ENCODE results near the gene P3H2.

Gene P3H2

DNA sequence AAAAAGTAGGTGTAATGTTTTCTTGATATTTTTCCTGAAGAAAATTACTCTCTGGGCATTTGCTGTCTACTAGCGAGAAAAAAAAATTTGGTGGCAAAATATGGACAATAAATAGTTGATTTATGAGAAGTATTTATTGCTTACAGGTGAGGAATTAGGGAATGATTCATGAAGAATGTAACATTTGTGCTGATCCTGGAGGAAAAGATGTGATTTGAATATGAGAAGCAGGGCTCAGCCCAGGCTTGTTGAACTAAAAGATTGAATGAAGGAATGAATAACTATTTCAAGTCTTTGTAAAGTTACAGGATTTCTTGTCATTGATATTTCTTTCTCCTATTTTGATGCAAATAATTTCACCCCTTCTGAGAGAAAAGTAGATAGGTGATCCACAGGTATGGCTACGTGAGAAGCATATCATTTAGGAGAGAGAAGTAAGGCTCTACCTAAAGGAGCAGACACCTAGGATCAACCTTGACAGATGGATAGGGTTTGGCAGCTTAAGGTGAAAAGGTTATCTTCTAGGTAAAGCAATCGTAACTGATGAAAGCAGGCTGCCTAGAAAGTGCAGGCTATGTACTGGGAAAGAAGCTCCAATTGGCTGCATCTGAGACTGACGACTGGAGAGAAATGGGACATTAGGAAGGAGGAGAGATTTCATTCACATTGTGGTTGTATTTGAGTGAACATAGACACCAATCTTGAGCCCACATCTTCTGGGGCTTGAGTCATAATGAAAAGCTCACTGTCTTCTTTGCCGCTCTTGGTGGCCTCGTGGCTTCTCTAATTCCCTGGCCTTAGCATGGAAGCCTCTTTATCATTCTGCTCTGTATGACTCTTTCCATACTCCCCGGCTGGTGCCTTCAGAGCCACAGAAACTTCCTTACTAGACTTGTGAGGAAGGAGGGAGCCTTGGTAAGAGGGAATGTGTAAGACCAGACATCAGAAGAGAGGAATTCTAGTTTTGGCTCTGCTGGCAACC is 106.5 kb downstream of the P3H2 start:
- TF ChIP-seq, protein P1, sequence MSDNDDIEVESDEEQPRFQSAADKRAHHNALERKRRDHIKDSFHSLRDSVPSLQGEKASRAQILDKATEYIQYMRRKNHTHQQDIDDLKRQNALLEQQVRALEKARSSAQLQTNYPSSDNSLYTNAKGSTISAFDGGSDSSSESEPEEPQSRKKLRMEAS (IDR thresholded peaks at IDR 0.05; ENCODE audit: low read depth, low read length), result no peak
- TF ChIP-seq, protein P2, sequence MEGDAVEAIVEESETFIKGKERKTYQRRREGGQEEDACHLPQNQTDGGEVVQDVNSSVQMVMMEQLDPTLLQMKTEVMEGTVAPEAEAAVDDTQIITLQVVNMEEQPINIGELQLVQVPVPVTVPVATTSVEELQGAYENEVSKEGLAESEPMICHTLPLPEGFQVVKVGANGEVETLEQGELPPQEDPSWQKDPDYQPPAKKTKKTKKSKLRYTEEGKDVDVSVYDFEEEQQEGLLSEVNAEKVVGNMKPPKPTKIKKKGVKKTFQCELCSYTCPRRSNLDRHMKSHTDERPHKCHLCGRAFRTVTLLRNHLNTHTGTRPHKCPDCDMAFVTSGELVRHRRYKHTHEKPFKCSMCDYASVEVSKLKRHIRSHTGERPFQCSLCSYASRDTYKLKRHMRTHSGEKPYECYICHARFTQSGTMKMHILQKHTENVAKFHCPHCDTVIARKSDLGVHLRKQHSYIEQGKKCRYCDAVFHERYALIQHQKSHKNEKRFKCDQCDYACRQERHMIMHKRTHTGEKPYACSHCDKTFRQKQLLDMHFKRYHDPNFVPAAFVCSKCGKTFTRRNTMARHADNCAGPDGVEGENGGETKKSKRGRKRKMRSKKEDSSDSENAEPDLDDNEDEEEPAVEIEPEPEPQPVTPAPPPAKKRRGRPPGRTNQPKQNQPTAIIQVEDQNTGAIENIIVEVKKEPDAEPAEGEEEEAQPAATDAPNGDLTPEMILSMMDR (IDR thresholded peaks at IDR 0.05; ENCODE audit: low read depth, low read length), result no peak
- no peak overlapping the region for H3K4me3 ChIP-seq (ENCODE audit: low read depth, low read length)
- no peak for DNase-seq (ENCODE audit: low read depth)

DNA sequence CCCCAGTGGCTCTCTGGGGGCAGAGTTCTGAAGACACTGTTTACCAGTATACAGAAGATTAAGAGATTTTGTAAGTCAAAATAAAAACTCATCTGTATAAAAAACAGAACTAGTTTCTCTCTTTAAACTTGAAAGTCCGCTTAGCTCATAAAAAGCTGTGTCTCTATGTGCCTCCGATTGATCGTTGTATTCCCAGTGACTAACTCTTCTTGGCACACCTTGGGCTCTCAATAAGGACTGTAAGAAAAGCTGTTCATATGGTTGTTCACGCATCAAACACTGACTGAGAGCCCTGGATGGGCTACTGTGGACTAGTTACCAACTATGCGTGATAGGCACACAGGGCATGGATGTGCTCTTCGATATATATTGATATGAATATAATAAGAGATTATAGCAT is 107.9 kb downstream of the P3H2 start:
- DNase-seq (ENCODE audit: low read depth), result no peak
- TF ChIP-seq MYC (IDR thresholded peaks at IDR 0.05; ENCODE audit: low read depth, low read length), result no peak
- TF ChIP-seq, protein P1 (IDR thresholded peaks at IDR 0.05; ENCODE audit: low read depth, low read length), result no peak
- no peak for TF ChIP-seq POLR2A (IDR thresholded peaks at IDR 0.05; ENCODE audit: extremely low read depth, insufficient read length)
- TF ChIP-seq, protein P2 (IDR thresholded peaks at IDR 0.05; ENCODE audit: low read depth, low read length), result no peak
- H3K4me3 ChIP-seq (ENCODE audit: low read depth, low read length), result no peak overlapping the region

DNA sequence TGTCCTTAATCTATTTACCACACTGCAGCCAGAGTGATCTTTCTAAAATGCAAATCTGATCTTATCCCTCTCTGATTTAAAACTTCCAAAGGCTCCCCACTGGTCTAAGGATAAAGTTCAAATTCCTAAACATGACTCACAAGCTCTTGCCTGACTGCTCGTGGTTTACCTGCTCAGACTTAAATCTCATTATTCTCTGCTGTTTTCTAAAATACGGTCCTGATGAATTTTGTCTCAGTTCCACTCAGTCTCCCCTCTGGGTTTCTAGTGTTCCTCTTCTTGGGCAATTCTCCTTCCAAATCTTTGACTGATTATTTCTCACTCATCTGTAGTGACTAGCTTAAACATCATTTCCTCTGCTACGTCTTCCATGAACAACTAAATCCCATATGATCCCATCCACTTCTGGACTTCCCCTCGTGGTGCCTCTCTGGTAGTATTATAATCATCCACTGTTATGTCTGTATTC is 108.3 kb downstream of the P3H2 start:
- no peak for DNase-seq (ENCODE audit: low read depth)

DNA sequence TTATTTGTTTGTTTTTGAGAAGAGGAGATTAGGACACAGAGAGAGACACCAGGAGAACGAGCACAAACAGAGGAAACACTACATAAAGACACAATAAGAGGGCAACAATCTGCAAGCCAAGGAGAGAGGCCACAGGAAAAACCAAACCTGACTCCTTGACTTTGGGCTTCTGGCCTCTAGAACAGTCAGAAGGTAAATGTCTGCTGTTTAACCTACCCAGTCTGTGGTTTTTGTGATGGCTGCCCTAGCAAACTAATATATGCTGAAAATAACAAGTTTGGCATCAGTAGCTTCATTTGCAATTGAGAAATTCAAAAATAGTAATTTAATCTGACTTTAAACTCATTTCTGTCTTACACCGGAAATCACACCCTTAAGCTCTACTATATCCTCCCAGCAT is 110.2 kb downstream of the P3H2 start:
- no peak for DNase-seq (ENCODE audit: low read depth)
- TF ChIP-seq, protein P2 (IDR thresholded peaks at IDR 0.05; ENCODE audit: low read depth, low read length), result no peak
- TF ChIP-seq, protein P1 (IDR thresholded peaks at IDR 0.05; ENCODE audit: low read depth, low read length), result no peak
- TF ChIP-seq MYC (IDR thresholded peaks at IDR 0.05; ENCODE audit: low read depth, low read length), result no peak
- TF ChIP-seq POLR2A (IDR thresholded peaks at IDR 0.05; ENCODE audit: extremely low read depth, insufficient read length), result no peak
- H3K4me3 ChIP-seq (ENCODE audit: low read depth, low read length), result no peak overlapping the region

More for the DNA sequence above, 108.3 kb downstream of the P3H2 start:
- H3K4me3 ChIP-seq (ENCODE audit: low read depth, low read length), result no peak overlapping the region
- TF ChIP-seq, protein P2 (IDR thresholded peaks at IDR 0.05; ENCODE audit: low read depth, low read length), result no peak
- TF ChIP-seq, protein P1 (IDR thresholded peaks at IDR 0.05; ENCODE audit: low read depth, low read length), result no peak
- TF ChIP-seq MYC (IDR thresholded peaks at IDR 0.05; ENCODE audit: low read depth, low read length), result no peak
- TF ChIP-seq POLR2A (IDR thresholded peaks at IDR 0.05; ENCODE audit: extremely low read depth, insufficient read length), result no peak

DNA sequence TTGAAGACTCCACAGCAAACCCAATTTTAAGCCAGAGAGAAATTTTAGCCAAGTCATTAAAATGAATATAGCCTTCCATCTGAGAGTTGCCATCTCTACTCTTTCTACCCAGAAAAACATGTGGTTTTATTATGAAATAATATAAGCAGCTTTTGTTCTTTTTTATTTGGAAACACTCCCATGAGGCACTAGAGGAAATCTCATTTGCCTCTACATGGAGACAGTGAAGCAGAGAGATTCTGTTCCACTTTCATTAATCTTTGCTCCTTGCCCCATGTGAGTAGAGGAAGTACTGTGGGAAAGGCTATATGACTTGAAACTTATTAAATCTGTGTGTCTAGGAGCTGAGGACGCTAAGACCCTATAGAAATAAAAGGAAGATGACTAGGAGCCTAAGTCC is 111.1 kb downstream of the P3H2 start:
- no peak for DNase-seq (ENCODE audit: low read depth)
- TF ChIP-seq, protein P1 (IDR thresholded peaks at IDR 0.05; ENCODE audit: low read depth, low read length), result no peak
- TF ChIP-seq MYC (IDR thresholded peaks at IDR 0.05; ENCODE audit: low read depth, low read length), result no peak
- no peak for TF ChIP-seq POLR2A (IDR thresholded peaks at IDR 0.05; ENCODE audit: extremely low read depth, insufficient read length)
- TF ChIP-seq, protein P2 (IDR thresholded peaks at IDR 0.05; ENCODE audit: low read depth, low read length), result no peak
- H3K4me3 ChIP-seq (ENCODE audit: low read depth, low read length), result no peak overlapping the region

Data from NB4 (cell line).